SK-N-SH (cell line): ENCODE measurements around the gene PERM1. TPM values are rescaled to one million over a fixed set of nuclear protein-coding genes. Genes with fewer than 3 reads are reported as not detected.
"Not testable (repeated sequence)": the region's sequence is repeated elsewhere in the genome, so short reads cannot be mapped to it uniquely, and the experiment has no call there.

Source experiments
- CTCF ChIA-PET: fragments of 300-600, 350-600 bp; formaldehyde crosslinking; extraction: SDS; loops from one replicate; lab custom pipeline; 2021; lab: Yijun Ruan, JAX
- POLR2A ChIA-PET: fragments of 350-600 bp; sonication (Branson Sonifier 250); formaldehyde crosslinking; extraction: SDS; loops from one replicate; lab custom pipeline; 2020; ENCODE audit warnings: antibody characterized with exemption, inconsistent platforms; lab: Yijun Ruan, JAX
- DNase-seq: peaks from one replicate; pipeline ENCODE4 v3.0.0; 2012
- H2AFZ ChIP-seq: fragments of 200-600 bp; sonication (generic); 2 replicates; pipeline ENCODE4 v1.8.1; 2016; ENCODE audit warnings: antibody characterized with exemption, mild to moderate bottlenecking, low read depth
- H3F3A ChIP-seq: fragments of 200-600 bp; sonication (generic); replicated peaks from 2 replicates; pipeline ENCODE3; 2016; ENCODE audit warnings: antibody characterized with exemption, mild to moderate bottlenecking; ENCODE audit not compliant: insufficient read depth
- H3K27ac ChIP-seq, 2 experiments: fragments of 200-500 bp in 1 of 2; fragments of 200-600 bp in 1 of 2; sonication (Bioruptor generic) in 1 of 2; sonication (generic), shearing (Covaris generic) in 1 of 2; 2 replicates each; pipeline versions ENCODE4 v1.5.1 to v1.6.1; 2014 to 2016; ENCODE audit warnings: low read depth in 2 of 2, inconsistent platforms in 1 of 2, low read length in 1 of 2, mild to moderate bottlenecking in 1 of 2, mixed read lengths in 1 of 2
- H3K27me3 ChIP-seq: fragments of 200-600 bp; sonication (generic), shearing (Covaris generic); 2 replicates; pipeline ENCODE4 v1.6.1; 2016; ENCODE audit warnings: mixed run types; ENCODE audit not compliant: insufficient read depth
- H3K36me3 ChIP-seq, 2 experiments: fragments of 200-500 bp in 1 of 2; fragments of 200-600 bp in 1 of 2; sonication (Bioruptor generic) in 1 of 2; sonication (generic) in 1 of 2; replicated peaks in 1 of 2; 2 replicates each; pipeline versions ENCODE3 to v1.5.1; 2014 to 2016; ENCODE audit warnings: low read length in 1 of 2, mild to moderate bottlenecking in 1 of 2; ENCODE audit not compliant: insufficient read depth in 2 of 2, control insufficient read depth in 1 of 2
- H3K4me1 ChIP-seq, 2 experiments: fragments of 200-500 bp in 1 of 2; fragments of 200-600 bp in 1 of 2; sonication (Bioruptor generic) in 1 of 2; sonication (generic), shearing (Covaris generic) in 1 of 2; 2 replicates each; pipeline versions ENCODE4 v1.5.1 to v1.6.1; 2014 to 2016; ENCODE audit warnings: low read depth in 1 of 2, low read length in 1 of 2, mixed run types in 1 of 2; ENCODE audit not compliant: insufficient read depth in 2 of 2, control insufficient read depth in 1 of 2
- H3K4me2 ChIP-seq: fragments of 200-600 bp; sonication (generic), shearing (Covaris generic); 2 replicates; pipeline ENCODE4 v1.6.1; 2017; ENCODE audit warnings: mixed run types
- H3K4me3 ChIP-seq, 2 experiments: fragments of 200-500 bp in 1 of 2; fragments of 200-600 bp in 1 of 2; sonication (Bioruptor generic) in 1 of 2; sonication (generic), shearing (Covaris generic) in 1 of 2; 2 replicates each; pipeline versions ENCODE4 v1.5.1 to v1.8.1; 2014 to 2016; ENCODE audit warnings: low read depth in 2 of 2, inconsistent platforms in 1 of 2, low read length in 1 of 2, mild to moderate bottlenecking in 1 of 2, mixed read lengths in 1 of 2, moderate library complexity in 1 of 2
- H3K79me2 ChIP-seq: fragments of 200-600 bp; sonication (generic); 2 replicates; pipeline ENCODE4 v1.8.1; 2017; ENCODE audit warnings: mild to moderate bottlenecking; ENCODE audit not compliant: insufficient read depth
- H3K9ac ChIP-seq: fragments of 200-600 bp; sonication (generic); 2 replicates; pipeline ENCODE4 v1.6.1; 2017; ENCODE audit warnings: mixed run types
- H3K9me2 ChIP-seq: fragments of 200-600 bp; sonication (generic); 2 replicates; pipeline ENCODE4 v1.6.1; 2017; ENCODE audit warnings: mixed run types
- H3K9me3 ChIP-seq: fragments of 200-600 bp; sonication (generic); 2 replicates; pipeline ENCODE4 v1.6.1; 2017; ENCODE audit warnings: mixed run types, mild to moderate bottlenecking, moderate library complexity
- H4K20me1 ChIP-seq: fragments of 200-600 bp; sonication (generic); 2 replicates; pipeline ENCODE4 v1.6.1; 2017; ENCODE audit warnings: mild to moderate bottlenecking, mixed run types; ENCODE audit not compliant: insufficient read depth
- CHD2 ChIP-seq: fragments of 150-350 bp; IDR thresholded peaks from 2 replicates; pipeline ENCODE4 v1.6.1; 2018; ENCODE audit warnings: low read length; ENCODE audit not compliant: partially characterized antibody
- EP300 ChIP-seq, 2 experiments: IDR thresholded peaks; 2 replicates each; pipeline versions ENCODE4 v1.4.0 to v1.6.1; 2012; ENCODE audit warnings: borderline replicate concordance in 1 of 2, low read depth in 1 of 2, low read length in 1 of 2
- EZH2phosphoT487 ChIP-seq: fragments of 200-600 bp; sonication (generic); IDR thresholded peaks from 2 replicates; pipeline ENCODE4 v1.6.1; 2017; ENCODE audit warnings: low read depth, mixed run types, mild to moderate bottlenecking, antibody characterized with exemption, moderate library complexity, borderline replicate concordance
- FOXM1 ChIP-seq: IDR thresholded peaks from 2 replicates; pipeline ENCODE4 v1.4.0; 2012; ENCODE audit warnings: low read depth, mild to moderate bottlenecking
- MXI1 ChIP-seq: IDR thresholded peaks from 2 replicates; pipeline ENCODE4 v1.6.1; 2012; ENCODE audit warnings: mild to moderate bottlenecking, low read depth, low read length, improper control_type of control experiment
- NRF1 ChIP-seq: IDR thresholded peaks from 2 replicates; pipeline ENCODE4 v1.6.1; 2012; ENCODE audit warnings: low read depth, mild to moderate bottlenecking, low read length
- POLR2AphosphoS5 ChIP-seq: IDR thresholded peaks from 2 replicates; pipeline ENCODE4 v1.6.1; 2012; ENCODE audit warnings: low read depth, low read length
- SMC3 ChIP-seq: IDR thresholded peaks from 2 replicates; pipeline ENCODE4 v1.6.1; 2012; ENCODE audit warnings: low read depth, low read length, improper control_type of control experiment
- TAF1 ChIP-seq: IDR thresholded peaks from 2 replicates; pipeline ENCODE4 v1.6.1; 2012; ENCODE audit warnings: low read depth, mild to moderate bottlenecking, low read length, moderate library complexity, borderline replicate concordance
- WGBS: methylation state at CpG from one replicate; pipeline ENCODE4 v1.1.6; 2017; ENCODE audit warnings: low lambda C conversion rate; 5-methylcytosine and 5-hydroxymethylcytosine counted together
- polyA plus RNA-seq, 3 experiments: library from polyadenylated mRNA; depleted of rRNA; stranded (reverse); fragments of >200 nt; gene quantifications; 2 replicates each; pipeline ENCODE4 v1.2.3, GENCODE V29; 2012
- TF ChIP-seq, protein P1 (sequence below): fragments of 200-600 bp; sonication (generic); IDR thresholded peaks from 2 replicates; pipeline ENCODE4 v1.6.1; 2017; ENCODE audit warnings: antibody characterized with exemption, mild to moderate bottlenecking, moderate library complexity

PERM1 gene
- polyA plus RNA-seq, 1 of the 3 experiments (the other 2 are of a cell fraction): 0.25 TPM

DNA sequence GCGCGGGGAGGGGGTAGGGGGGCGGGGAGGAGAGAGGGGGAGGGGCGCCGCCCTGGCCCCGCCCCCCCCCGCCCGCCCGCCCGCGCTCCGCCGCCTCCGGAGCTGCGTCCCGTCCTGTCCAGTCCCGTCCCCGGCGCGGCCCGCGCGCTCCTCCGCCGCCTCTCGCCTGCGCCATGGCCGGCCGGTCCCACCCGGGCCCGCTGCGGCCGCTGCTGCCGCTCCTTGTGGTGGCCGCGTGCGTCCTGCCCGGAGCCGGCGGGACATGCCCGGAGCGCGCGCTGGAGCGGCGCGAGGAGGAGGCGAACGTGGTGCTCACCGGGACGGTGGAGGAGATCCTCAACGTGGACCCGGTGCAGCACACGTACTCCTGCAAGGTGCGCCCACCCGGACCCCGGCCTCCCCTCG is 38.1 kb upstream of the PERM1 start, which contains the start of gene AGRN:
TSS of gene AGRN (plus strand) at position 121 of the 405 bp plus-strand sequence. CDS start at position 174, 53 bp downstream.
- ChIA-PET CTCF (interaction anchor here (0.6 to 6.0 kb wide), 11 partner anchors 12 to 102 kb away, joined by 3 to 46 read pairs (median 4); no protein-coding TSS in a partner anchor), POLR2A (interaction anchor here (1.4 kb wide), 1 partner anchor 15 kb away, joined by 5 read pairs; no protein-coding TSS in a partner anchor)
- H3K9ac ChIP-seq: no peak within 1 kb of the TSS; the same call in 1 of the 2 replicates
- H2AFZ ChIP-seq: no peak within 1 kb of the TSS
- no peaks in the 10 kb centered on the region for H3K27me3 ChIP-seq
- DNase-seq: peak; percentile 92
- H3K9me3 ChIP-seq: no peaks in the 10 kb centered on the region
- no peaks in the 10 kb centered on the region for H3K79me2 ChIP-seq
- H3K36me3 ChIP-seq: peaks cover 0 to 4% of the 10 kb centered on the region in 2 experiments
- TF ChIP-seq MXI1 (peak; percentile 17; the same call in 1 of the 2 replicates), NRF1 (no peak)
- TF ChIP-seq, all 33 proteins: peak for 1
- Histone ChIP-seq H3K4me3 (peak within 1 kb of the TSS; percentile 56 to 73), H3K4me2 (peak within 1 kb of the TSS; percentile 82; the same call in 1 of the 2 replicates), H3F3A (no peaks in the 10 kb centered on the region), H3K4me1 (peaks cover 0 to 10% of the 10 kb centered on the region in 2 experiments; a peak in 1 of 4 replicates), H3K9me2 (no peaks in the 10 kb centered on the region), H3K27ac (peak within 1 kb of the TSS in 1 of 2 experiments; percentile 81; a peak in 2 of 4 replicates), H4K20me1 (no peaks in the 10 kb centered on the region)
- no CpG with 5 or more reads among the region's 58 CpGs for WGBS

DNA sequence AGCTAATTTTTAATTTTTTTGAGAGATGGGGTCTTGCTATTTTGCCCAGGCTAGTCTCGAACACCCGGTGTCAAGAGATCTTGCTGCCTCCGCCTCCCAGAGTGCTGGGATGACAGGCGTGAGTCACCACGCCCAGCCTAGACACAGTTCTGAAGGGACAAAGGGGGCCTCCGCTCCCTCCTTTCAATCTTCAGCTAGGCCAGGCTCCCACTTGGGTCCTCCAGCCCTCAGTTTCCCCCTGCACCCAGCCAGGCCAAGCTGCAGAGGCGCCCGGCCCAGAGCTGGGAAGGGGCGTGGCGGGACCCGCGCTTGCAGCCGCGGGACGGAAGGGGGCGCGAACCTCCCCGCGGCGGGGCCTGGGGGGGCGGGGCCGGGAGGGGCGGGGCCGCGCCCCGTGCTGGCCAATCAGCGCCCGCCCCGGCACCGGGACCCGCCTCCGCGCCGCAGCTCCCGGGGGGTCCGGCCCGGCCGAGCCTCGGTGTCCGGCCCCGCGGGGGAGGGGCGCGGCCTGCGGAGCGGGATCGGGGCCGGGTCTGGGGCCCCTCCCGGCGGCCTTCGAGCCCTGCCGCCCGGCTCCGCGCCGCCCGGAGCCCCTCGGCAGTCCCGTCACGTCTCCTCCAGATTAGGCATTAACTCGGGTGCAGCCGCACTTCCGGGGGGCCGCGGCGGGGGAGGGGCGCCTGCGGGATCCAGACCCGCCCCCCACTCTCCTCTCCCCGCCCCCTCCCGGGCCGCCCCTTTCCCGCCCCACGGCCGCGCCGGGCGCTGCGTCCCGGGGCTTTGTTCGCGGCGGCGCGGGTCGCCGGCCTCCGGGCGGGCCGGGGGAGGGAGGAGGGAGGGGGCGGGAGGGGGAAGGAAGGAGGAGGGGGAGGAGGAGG is 37.5 kb upstream of the PERM1 start:
- peak; percentile 99 for DNase-seq
- H3K9me2 ChIP-seq: no peaks in the 10 kb centered on the region
- TF ChIP-seq CHD2 (no peak), FOXM1 (no peak), SMC3 (peak; percentile 15; the same call in 1 of the 2 replicates), MXI1 (no peak), EP300 (IDR thresholded peaks at IDR 0.05; ENCODE audit: borderline replicate concordance in 1 of 2, low read depth in 1 of 2, low read length in 1 of 2) (no peak), EZH2phosphoT487 (no peak), TAF1 (no peak), NRF1 (no peak), POLR2AphosphoS5 (no peak)
- TF ChIP-seq, protein P1, sequence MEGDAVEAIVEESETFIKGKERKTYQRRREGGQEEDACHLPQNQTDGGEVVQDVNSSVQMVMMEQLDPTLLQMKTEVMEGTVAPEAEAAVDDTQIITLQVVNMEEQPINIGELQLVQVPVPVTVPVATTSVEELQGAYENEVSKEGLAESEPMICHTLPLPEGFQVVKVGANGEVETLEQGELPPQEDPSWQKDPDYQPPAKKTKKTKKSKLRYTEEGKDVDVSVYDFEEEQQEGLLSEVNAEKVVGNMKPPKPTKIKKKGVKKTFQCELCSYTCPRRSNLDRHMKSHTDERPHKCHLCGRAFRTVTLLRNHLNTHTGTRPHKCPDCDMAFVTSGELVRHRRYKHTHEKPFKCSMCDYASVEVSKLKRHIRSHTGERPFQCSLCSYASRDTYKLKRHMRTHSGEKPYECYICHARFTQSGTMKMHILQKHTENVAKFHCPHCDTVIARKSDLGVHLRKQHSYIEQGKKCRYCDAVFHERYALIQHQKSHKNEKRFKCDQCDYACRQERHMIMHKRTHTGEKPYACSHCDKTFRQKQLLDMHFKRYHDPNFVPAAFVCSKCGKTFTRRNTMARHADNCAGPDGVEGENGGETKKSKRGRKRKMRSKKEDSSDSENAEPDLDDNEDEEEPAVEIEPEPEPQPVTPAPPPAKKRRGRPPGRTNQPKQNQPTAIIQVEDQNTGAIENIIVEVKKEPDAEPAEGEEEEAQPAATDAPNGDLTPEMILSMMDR: peak; percentile 44
- H3K9ac ChIP-seq: no peak overlapping the region
- H3K4me1 ChIP-seq: peaks cover 0 to 10% of the 10 kb centered on the region in 2 experiments; a peak in 1 of 4 replicates
- no peaks in the 10 kb centered on the region for H4K20me1 ChIP-seq
- H3K9me3 ChIP-seq: no peaks in the 10 kb centered on the region
- no peaks in the 10 kb centered on the region for H3K27me3 ChIP-seq
- no peaks in the 10 kb centered on the region for H3K79me2 ChIP-seq
- ChIA-PET POLR2A (interaction anchor here (0.6 to 1.4 kb wide), 2 partner anchors 14 to 26 kb away, joined by 5 to 6 read pairs; no protein-coding TSS in a partner anchor), CTCF (interaction anchor here (0.6 to 6.0 kb wide), 19 partner anchors 9 to 103 kb away, joined by 3 to 46 read pairs (median 4); partner anchors contain the start of gene PERM1)
- H3K4me2 ChIP-seq: no peak overlapping the region
- no peak overlapping the region for H2AFZ ChIP-seq
- H3K27ac ChIP-seq: peak overlapping the region in 1 of 2 experiments; percentile 81; a peak in 2 of 4 replicates
- H3K4me3 ChIP-seq: peak overlapping the region in 1 of 2 experiments; percentile 50; a peak in 2 of 4 replicates
- H3F3A ChIP-seq: no peaks in the 10 kb centered on the region
- peaks cover 0 to 4% of the 10 kb centered on the region in 2 experiments for H3K36me3 ChIP-seq
- WGBS: 16% methylated on average over 6 of the region's 91 CpGs

DNA sequence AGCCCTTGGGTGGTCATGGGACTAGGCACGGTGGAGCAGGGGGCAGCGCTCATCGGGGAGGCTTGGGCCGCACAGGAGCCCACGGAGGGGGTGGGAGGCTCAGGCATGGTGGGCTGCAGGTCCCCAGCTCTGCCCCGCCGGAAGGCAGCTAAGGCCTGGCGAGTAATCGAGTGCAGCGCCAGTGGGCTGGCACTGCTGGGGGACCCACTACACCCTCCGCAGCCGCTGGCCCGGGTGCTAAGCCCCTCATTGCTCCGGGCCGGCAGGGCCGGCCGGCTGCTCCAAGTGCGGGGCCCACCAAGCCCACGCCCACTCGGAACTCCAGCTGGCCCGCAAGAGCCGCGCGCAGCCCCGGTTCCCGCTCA is 36.4 kb upstream of the PERM1 start:
- POLR2A ChIA-PET: interaction anchor here (0.9 to 1.4 kb wide), 2 partner anchors 13 kb away, joined by 3 to 5 read pairs; no protein-coding TSS in a partner anchor
- not testable (repeated sequence) for H3K4me3 ChIP-seq, H4K20me1 ChIP-seq, H3K27ac ChIP-seq, H3K27me3 ChIP-seq, H3K9ac ChIP-seq, H3K9me2 ChIP-seq, H3F3A ChIP-seq, H3K36me3 ChIP-seq, H3K9me3 ChIP-seq, H2AFZ ChIP-seq, H3K79me2 ChIP-seq, H3K4me2 ChIP-seq, DNase-seq
- WGBS: 93% methylated on average over 3 of the region's 26 CpGs
- CTCF ChIA-PET: interaction anchor here (1.0 to 6.1 kb wide), 13 partner anchors 11 to 45 kb away, joined by 3 to 46 read pairs (median 7); partner anchors contain the start of gene PERM1
- H3K4me1 ChIP-seq: peaks cover 0 to 17% of the 10 kb centered on the region in 2 experiments; a peak in 1 of 4 replicates
